Measurements from ENCODE around the gene OR2L13. TPM values are rescaled to one million over a fixed set of nuclear protein-coding genes. Genes with fewer than 3 reads are reported as not detected.
"Not testable (repeated sequence)": the region's sequence is repeated elsewhere in the genome, so short reads cannot be mapped to it uniquely, and the experiment has no call there.

The OR2L13 gene, protein sequence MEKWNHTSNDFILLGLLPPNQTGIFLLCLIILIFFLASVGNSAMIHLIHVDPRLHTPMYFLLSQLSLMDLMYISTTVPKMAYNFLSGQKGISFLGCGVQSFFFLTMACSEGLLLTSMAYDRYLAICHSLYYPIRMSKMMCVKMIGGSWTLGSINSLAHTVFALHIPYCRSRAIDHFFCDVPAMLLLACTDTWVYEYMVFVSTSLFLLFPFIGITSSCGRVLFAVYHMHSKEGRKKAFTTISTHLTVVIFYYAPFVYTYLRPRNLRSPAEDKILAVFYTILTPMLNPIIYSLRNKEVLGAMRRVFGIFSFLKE
- under 1 TPM in 1 of 4 donors, not detected in 3; 0.11 TPM for polyA plus RNA-seq (ENCODE audit: insufficient read length in 4 of 4)

DNA sequence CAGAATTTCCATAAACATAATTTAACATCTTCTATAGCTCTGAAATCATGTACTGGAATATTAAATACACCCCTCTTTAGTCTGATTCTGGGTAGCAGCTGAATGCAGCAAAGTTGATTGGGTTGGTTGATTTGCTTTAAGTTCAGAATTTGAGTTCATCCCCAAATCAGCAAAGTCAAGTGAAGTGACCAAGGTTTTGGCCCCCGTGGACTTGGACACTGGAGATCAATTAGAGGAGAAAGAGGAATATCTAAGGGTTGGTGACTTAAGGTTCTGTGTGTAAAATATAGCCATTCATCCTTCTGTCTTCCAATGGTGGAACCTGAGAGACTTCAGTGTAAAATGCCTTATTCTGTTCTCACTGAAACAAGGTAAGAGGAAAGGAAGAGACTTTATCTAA is at the start of gene OR2L13:
TSS of gene OR2L13 (plus strand) at position 301 of the 400 bp plus-strand sequence. CDS start 4,192 bp downstream, outside the sequence.
- DNase-seq (ENCODE audit: low read depth in 4 of 4, low spot score in 3 of 4): no peak

DNA sequence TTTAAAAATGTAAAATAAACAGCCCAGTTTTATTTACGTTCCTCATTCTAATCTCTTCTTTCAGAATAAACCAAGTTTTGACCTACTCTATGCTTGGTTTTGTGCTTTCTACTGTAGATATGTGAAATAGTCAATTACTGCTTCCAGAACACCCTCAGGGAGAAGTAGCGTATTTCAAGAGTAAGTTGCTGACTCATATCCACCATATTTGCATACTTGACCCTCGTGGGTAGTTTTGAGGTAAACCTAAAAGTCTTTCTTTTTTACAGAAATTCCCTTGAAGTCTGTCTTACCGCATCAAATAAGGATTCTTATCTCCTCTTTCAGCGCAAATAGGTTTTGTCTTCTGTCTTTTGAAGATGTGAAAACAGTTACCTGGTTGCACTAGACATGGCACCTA is 49.8 kb upstream of the OR2L13 start:
- no peak for DNase-seq (ENCODE audit: low read depth in 4 of 4, low spot score in 3 of 4)

DNA sequence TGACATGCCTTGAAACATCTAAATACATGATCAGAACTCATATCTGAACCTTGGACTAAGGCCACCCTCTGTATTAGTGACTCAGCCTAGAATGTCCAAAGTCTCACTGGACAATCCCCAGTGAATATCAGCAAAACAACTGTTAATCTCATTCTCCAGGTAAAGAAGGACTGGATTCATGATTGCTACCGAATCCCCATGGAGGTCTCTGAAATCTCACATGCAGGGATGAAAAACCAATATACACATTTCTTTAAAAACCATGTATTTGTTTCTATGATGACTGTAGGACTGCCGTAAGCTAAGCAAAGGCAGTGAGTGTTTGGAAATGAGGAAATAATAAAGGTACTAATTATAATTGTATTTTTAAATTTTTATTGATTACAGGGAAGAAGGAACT is 48.4 kb upstream of the OR2L13 start, which contains the start of gene OR2L3:
TSS of gene OR2L3 (plus strand) at position 301 of the 400 bp plus-strand sequence. CDS start 13,846 bp downstream, outside the sequence.
- DNase-seq (ENCODE audit: low read depth in 4 of 4, low spot score in 3 of 4): no peak

GRCh38 chr1:248047008-248047407 is 48.0 kb upstream of the OR2L13 start:
- no peak for DNase-seq (ENCODE audit: low read depth in 4 of 4, low spot score in 3 of 4)

DNA sequence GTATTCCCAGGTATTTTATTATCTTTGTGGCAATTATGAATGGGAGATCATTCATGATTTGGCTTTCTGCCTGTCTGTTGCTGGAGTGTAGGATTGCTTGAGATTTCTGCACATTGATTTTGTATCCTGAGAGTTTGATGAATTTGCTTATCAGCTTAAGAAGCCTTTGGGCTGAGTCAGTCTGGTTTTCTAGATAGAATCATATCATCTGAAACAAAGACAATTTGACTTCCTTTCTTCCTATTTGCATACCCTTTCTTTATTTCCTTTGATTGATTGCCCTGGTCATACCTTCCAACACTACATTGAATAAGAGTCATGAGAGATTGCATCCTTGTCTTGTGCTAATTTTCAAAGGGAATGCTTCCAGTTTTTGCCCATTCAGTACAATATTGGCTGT is 40.3 kb upstream of the OR2L13 start:
- DNase-seq (ENCODE audit: low read depth in 4 of 4, low spot score in 3 of 4): no peak

- DNase-seq (ENCODE audit: low read depth in 4 of 4, low spot score in 3 of 4): no peak
Observed at GRCh38 chr1:248055261-248055660, 39.7 kb upstream of the OR2L13 start.

DNA sequence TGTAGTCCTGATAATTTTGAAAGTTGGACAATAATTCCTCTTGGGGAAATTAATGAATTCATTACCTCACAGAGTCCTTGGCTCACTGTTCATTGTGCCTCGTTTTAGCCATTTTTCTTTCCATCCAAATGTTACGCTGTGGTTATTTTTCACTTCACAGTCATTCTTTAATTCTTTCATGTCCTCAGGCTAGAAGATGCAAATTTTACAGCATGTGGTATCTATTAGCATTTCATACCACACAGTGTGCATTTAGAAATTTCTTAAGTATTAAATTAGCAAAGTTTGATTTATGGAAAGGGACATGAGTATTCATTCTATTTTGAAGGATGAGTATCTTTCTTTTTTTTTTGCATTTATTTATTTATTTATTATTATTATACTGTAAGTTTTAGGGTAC is 29.9 kb upstream of the OR2L13 start:
- no peak for DNase-seq (ENCODE audit: low read depth in 4 of 4, low spot score in 3 of 4)

GRCh38 chr1:248065604-248066003 is 29.4 kb upstream of the OR2L13 start:
- no peak for DNase-seq (ENCODE audit: low read depth in 4 of 4, low spot score in 3 of 4)

DNA sequence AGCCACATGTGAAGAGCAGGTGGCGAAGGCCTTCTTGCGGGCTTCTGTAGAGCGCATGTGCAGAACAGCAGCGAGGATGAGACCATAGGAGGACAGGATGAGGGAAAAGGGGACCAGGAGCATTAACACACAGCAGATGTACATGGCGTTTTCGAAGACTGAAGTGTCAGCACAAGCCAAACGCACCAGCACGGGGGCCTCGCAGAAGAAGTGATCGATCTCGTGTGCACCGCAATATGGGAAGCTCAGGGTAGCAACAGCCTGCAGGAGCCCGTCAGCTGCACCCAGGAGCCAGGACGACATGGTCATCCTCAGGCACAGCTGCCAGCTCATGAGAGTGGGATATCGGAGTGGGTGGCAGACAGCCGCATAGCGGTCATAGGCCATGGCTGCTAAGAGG is 11.1 kb upstream of the OR2L13 start:
- DNase-seq (ENCODE audit: low read depth in 4 of 4, low spot score in 3 of 4): not testable (repeated sequence)

- no peak for DNase-seq (ENCODE audit: low read depth in 4 of 4, low spot score in 3 of 4)
Observed at GRCh38 chr1:248098529-248098928, 3.5 kb downstream of the OR2L13 start.

DNA sequence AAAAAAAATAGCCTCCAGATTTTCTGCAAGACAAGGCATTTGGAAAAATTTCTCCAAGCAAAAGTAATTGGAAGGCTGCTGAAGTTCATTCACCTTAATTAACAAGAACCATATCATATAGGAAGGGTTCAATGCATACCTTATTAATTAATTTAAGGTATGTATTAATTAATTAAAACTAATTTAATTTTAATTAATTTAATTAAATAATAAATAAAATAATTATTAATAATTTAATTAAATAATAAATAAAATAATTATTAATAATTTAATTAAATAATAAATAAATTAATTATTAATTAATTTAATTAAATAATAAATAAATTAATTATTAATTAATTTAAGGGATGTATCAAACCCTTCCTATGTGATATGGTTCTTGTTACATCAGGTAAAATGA is 7.9 kb downstream of the OR2L13 start:
- DNase-seq (ENCODE audit: low read depth in 4 of 4, low spot score in 3 of 4): no peak

DNA sequence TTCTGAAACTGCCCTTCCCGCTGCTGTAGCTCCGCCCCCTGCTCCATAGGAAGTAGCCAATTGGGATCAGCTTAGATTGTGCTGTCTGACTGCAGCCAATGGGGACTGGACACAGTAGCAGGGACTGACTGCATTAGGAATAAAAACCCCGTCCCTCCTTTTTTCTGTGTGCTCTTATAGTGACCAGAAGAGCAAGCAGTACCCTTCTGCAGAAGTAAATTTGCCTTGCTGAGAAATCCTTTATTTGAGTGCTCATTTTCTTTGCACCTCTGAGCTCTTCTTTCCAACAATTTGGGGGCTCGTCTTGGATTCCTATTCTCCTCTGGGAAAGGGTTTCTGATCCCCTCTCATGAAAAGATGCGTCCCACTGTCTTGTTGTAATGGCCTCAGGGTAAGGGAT is 16.2 kb downstream of the OR2L13 start:
- no peak for DNase-seq (ENCODE audit: low read depth in 4 of 4, low spot score in 3 of 4)

GRCh38 chr1:248114890-248115289 is 19.9 kb downstream of the OR2L13 start:
- DNase-seq (ENCODE audit: low read depth in 4 of 4, low spot score in 3 of 4): no peak

DNA sequence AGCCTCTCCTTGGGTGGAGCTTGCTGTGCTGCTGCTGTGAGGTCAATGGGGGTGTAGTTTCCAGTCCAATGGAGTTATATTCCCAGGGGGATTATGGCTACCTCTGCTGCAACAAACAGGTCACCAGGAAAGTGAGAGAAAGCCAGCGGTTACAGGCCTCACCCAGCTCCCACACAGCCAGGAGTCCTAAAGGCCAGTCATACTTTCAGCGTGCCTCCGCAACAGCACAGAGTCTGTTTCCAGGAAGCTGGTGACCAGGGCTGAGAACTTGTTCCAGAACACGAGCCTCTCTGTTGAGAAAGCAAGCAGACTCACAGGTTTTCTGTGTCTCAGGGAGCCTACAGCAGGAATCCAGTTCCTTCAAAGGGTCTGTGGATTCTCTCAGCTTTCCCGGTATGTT is 32.7 kb downstream of the OR2L13 start:
- no peak for DNase-seq (ENCODE audit: low read depth in 4 of 4, low spot score in 3 of 4)

DNA sequence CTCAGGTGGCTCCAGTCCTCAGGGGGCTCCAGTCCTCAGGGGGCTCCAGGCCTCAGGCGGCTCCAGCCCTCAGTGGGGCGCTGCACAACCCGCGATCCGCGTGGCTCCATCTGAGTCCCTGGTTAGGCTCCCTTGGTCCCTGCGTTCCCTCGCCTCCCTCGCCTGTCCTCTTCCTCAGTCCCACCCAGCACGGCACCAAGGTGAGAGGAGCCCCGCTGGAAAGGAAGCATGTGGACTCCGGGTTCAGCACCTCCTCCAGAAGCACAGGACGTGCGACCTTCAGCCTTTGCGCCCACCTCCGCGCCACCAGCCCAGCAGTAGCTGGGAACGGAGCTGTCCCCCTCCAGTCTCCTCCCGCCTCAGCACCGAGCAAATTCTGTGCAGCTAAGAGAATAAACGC is 41.8 kb downstream of the OR2L13 start:
- DNase-seq (ENCODE audit: low read depth in 4 of 4, low spot score in 3 of 4): no peak

GRCh38 chr1:248140846-248141245 is 45.9 kb downstream of the OR2L13 start:
- DNase-seq (ENCODE audit: low read depth in 4 of 4, low spot score in 3 of 4): no peak

- DNase-seq (ENCODE audit: low read depth in 4 of 4, low spot score in 3 of 4): no peak
Observed at GRCh38 chr1:248143311-248143710, 48.3 kb downstream of the OR2L13 start.

DNA sequence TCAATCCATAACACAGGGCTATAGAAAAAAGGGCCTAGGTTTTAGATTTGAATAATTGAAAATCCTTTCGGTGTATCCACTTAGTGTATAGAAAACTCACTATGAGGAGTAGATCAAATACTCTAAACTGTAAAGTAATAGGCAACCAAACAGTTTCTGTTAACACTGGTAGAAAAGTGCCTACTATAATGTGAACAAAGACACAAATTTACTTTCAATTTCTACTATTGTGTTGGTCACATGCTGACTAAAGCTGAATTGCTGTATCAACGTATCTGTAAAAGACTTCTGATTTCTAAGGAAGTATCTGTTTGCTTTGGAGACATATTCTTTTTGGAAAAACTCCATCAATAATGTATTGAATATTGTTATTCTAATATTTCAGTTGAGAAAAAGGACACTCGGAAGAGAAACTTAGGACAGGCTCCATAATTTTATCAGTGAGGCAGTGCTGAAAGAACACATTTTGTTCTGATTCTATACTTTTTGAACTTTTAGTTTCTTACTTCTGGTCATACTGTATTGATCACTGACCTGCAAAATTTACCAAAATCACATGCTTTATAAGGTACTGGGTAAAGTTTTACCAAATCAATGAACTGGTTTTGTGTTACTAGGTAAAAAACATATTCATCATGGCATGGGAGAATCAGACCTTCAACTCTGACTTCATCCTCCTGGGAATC is 49.7 kb downstream of the OR2L13 start, which contains the start of gene OR2M5:
TSS of gene OR2M5 (plus strand) at position 636 of the 686 bp plus-strand sequence. CDS start at position 636, 0 bp downstream.
- no peak for DNase-seq (ENCODE audit: low read depth in 4 of 4, low spot score in 3 of 4)
